ENCODE measurements around the gene SMIM45.

The SMIM45 gene

DNA sequence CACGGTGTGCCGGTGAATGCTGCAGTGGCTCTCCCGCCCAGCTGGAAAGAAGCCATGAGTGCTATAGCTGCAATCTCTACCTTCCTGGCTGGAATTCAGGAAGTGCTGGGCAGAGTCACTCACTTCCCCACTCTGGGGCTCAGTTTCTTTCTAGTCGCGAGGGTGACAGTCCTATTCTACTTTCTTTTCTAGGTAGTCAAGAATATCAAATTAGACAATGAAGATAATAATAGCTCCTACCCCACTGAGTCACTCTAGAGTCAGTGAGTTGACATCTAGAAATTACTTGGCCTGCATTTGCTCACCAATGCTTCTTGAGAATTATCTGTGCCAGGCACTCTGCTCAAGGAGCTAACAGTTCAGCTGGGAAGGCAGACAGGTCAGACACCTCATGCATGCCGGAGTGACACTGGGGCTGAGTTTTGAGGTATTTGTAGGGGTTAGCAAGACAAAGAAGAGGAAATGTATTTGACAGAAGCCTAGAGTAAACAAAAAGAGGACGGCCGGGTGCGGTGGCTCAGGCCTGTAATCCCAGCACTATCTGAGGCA, 8.2 kb upstream of the SMIM45 start:
- H3K9me3 ChIP-seq (ENCODE audit: control insufficient read depth, insufficient read depth, low read depth, low read length) = no peaks in the 10 kb centered on the region
- BruUV-seq (replicated peaks) = no TSS peak
- no peak overlapping the region for H3K27ac ChIP-seq (ENCODE audit: low read length)
- intact Hi-C loops (cut with micrococcal nuclease; ENCODE audit: unreplicated experiment) (loop anchor here (5.0 kb wide), 1 partner anchor 246 kb away; the partner anchor contains the start of gene MEI1), in situ Hi-C loops (cut with HindIII; ENCODE audit: low pct_unique_long_range_greater_than_20kb, low sequenced_read_pairs) (no loop called here)
- H3K36me3 ChIP-seq (ENCODE audit: control insufficient read depth, insufficient read depth, low read length) = peaks cover 7% of the 10 kb centered on the region
- no peak for ATAC-seq
- H3K4me3 ChIP-seq (ENCODE audit: low read depth in 2 of 2, low read length in 2 of 2) = no peak overlapping the region
- CTCF ChIA-PET = no interaction called here
- no peak for TF ChIP-seq TCF7L2 (IDR thresholded peaks at IDR 0.05; ENCODE audit: low read depth, low read length)
- no peak for TF ChIP-seq REST (IDR thresholded peaks at IDR 0.05; ENCODE audit: insufficient read depth in 1 of 2, low read depth in 2 of 2, low read length in 1 of 2)
- TF ChIP-seq CTCF (IDR thresholded peaks at IDR 0.05) = no peak
- TF ChIP-seq SIN3A (IDR thresholded peaks at IDR 0.05; ENCODE audit: borderline replicate concordance, insufficient read depth, low read depth, low read length) = no peak
- TF ChIP-seq POLR2AphosphoS5 (IDR thresholded peaks at IDR 0.05; ENCODE audit: low read depth, low read length) = no peak
- DNase-seq (ENCODE audit: low read depth, low spot score) = no peak
- POLR2A ChIA-PET = no interaction called here
- peaks cover 9% of the 10 kb centered on the region for H3K4me1 ChIP-seq (ENCODE audit: control insufficient read depth, insufficient read depth, low read length)
- no peaks in the 10 kb centered on the region for H3K27me3 ChIP-seq (ENCODE audit: control insufficient read depth, insufficient read depth, low read length)

DNA sequence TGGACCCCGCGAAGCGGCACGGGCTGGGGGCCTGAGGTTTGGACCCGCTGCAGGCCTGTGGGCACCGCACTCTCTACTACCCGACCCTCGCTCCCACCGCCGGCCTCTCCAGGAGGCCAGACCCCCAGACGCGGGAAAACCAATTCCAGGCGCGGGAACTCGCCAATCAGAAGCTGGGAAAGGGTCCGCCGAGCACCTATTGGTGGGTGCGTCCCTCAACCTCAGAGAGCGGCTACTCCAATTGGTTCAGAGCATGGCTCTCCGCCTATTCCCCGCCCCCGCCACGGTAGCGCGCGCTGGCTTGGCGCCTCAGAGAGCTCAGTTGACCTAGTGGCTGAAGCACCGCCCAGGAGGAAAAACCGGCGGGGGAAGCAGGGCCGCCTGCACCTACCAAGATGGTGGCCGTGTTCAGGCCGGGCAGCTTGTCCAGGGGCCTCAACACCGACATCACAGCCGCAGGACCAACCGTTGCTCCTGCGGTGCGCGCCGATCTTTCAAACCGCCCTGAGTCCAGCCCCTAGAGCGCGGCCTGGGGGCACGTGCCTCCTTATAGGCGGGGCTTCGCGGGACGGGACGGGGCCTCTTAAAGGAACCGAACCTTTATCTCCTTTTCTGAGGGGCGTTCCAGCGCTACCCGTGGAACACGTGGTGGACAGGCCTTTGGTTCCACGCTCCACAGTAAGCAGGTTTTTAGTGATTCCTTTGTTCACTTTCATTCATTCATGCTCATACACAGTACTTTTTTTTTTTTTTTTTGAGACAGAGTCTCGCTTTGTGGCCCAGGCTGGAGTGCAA, 5.1 kb upstream of the SMIM45 start, which contains the start of gene CENPM:
TSS of gene CENPM (minus strand) at position 524 of the 795 bp plus-strand sequence. CDS start at position 448, 76 bp downstream.
- Histone ChIP-seq H3K27me3 (ENCODE audit: control insufficient read depth, insufficient read depth, low read length) (no peaks in the 10 kb centered on the region), H3K36me3 (ENCODE audit: control insufficient read depth, insufficient read depth, low read length) (peaks cover 7% of the 10 kb centered on the region), H3K9me3 (ENCODE audit: control insufficient read depth, insufficient read depth, low read depth, low read length) (no peaks in the 10 kb centered on the region), H3K27ac (ENCODE audit: low read length) (peak within 1 kb of the TSS; percentile 86), H3K4me1 (ENCODE audit: control insufficient read depth, insufficient read depth, low read length) (peaks cover 9% of the 10 kb centered on the region), H3K4me3 (ENCODE audit: low read depth in 2 of 2, low read length in 2 of 2) (peak within 1 kb of the TSS; percentile 69 to 82)
- DNase-seq (ENCODE audit: low read depth, low spot score) = peak; percentile 66
- TF ChIP-seq TCF7L2 (IDR thresholded peaks at IDR 0.05; ENCODE audit: low read depth, low read length) (0 out of 2 replicates have a peak, but pooled peaks have one; percentile 36), CTCF (IDR thresholded peaks at IDR 0.05) (no peak), REST (IDR thresholded peaks at IDR 0.05; ENCODE audit: insufficient read depth in 1 of 2, low read depth in 2 of 2, low read length in 1 of 2) (no peak), POLR2AphosphoS5 (IDR thresholded peaks at IDR 0.05; ENCODE audit: low read depth, low read length) (peak; percentile 70), SIN3A (IDR thresholded peaks at IDR 0.05; ENCODE audit: borderline replicate concordance, insufficient read depth, low read depth, low read length) (peak; percentile 93; the same call in 1 of the 2 replicates)
- intact Hi-C loops (cut with micrococcal nuclease; ENCODE audit: unreplicated experiment) (no loop called here), in situ Hi-C loops (cut with HindIII; ENCODE audit: low pct_unique_long_range_greater_than_20kb, low sequenced_read_pairs) (no loop called here)
- BruUV-seq (replicated peaks) = no TSS peak
- CTCF ChIA-PET = interaction anchor here (0.6 to 1.1 kb wide), 4 partner anchors 95 to 477 kb away, joined by 3 to 8 read pairs (median 3); partner anchors contain the start of gene SNU13
- POLR2A ChIA-PET = interaction anchor here (0.6 to 1.2 kb wide), 3 partner anchors 9 to 508 kb away, joined by 3 to 5 read pairs (median 4); no protein-coding TSS in a partner anchor
- ATAC-seq = peak; percentile 97
